ENCODE data around the gene ANTXR1. TPM values are rescaled to one million over a fixed set of nuclear protein-coding genes. Genes with fewer than 3 reads are reported as not detected.

The ANTXR1 gene
- total RNA-seq, result 43.1 and 46.6 TPM in 2 replicates

DNA sequence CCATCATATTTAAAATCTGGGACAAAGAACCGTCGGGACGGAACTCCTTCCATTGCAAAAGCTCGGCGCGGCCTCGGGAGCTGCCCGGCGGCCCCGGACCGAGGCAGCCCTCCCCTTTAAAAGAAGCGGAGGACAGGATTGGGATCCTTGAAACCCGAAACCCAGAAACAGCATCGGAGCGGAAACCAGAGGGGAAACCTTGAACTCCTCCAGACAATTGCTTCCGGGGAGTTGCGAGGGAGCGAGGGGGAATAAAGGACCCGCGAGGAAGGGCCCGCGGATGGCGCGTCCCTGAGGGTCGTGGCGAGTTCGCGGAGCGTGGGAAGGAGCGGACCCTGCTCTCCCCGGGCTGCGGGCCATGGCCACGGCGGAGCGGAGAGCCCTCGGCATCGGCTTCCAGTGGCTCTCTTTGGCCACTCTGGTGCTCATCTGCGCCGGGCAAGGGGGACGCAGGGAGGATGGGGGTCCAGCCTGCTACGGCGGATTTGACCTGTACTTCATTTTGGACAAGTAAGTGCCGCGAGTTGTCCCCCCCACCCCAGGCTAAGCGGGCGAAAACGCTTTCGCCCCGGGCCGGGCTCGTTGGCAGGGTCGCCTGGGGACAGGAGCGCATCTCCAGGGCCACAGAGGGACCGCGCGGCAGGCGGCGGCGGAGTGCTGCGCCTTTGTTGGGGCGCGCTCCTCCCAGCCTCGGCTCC is at the start of gene ANTXR1:
Gene ANTXR1, plus strand, starts transcription at position 38 of the 698 bp plus-strand sequence. Its CDS starts 321 bp downstream, at position 359.
- DNase-seq (ENCODE audit: extremely low read depth, low read depth, low spot score), result no peak

DNA sequence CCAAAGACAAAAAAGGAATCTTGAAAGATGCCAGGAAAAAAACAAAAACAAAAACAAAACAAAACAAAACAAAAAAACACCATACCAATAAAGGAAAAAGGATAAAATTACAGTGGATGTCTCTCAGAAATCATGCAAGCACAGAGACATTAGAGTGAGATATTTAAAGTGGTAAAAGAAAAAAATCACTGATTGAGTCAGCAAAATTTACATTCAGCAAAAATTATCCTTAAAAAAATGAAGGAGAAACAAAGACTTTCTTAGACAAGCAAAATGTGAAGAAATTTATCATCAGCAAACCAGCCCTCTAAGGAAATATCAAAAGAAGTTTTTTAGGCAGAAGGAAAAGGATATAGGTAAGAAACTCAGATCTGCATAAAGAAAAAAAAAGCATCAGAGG is 48.7 kb upstream of the ANTXR1 start:
- no peak for DNase-seq (ENCODE audit: extremely low read depth, low read depth, low spot score)

DNA sequence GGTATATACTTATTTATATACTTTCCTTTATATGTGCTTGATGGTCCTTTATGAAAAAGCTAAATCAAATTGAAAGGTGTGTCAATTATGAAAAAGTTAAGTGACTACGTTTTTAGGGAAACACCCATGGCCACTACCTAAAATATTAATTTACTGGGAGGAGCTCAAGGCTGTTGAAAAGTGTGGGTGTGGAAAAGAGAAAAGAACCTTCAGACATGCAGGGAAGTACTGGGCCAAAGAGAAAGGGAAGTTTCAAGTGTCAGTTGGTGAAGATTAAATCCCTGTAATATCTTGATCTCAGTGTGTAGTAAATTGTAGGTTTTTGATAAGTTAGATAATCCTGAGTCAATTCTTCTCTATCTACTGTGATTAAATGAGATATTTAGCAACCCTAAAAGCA is 44.8 kb upstream of the ANTXR1 start:
- DNase-seq (ENCODE audit: extremely low read depth, low read depth, low spot score), result no peak

DNA sequence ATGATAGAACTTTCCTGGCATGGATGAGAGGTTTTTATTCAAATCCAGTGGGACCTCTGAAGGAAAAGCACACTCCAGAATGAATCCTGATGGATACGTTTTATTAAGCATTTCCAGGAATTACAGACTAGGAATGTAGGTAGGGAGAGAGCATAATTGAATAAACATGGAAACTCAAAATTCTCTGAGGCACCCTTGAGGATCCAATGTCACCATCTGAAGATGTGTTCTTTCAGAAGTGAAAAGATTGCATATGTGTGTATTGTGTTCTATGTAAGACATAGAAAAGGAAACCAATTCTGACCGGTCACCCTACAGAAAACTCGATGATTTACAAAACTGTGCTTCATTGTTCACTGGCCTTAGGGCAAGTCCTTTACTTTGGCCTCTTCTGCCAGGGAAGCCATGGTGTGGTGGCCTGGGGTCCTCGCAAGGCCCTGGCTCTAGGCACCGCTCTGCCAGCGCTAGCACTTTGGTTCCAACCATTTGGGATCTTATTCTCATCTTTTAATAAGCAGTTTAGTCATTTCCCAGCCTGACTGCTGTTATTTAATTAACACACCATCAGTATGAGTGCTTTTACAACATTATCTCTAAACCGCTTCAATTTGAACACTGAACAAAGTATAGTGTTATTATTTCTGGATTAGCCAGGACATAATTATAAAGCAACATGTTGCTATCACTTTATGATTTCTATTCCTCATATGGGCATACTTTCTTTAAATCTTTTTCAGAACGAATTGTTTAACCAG is 43.1 kb upstream of the ANTXR1 start:
- DNase-seq (ENCODE audit: extremely low read depth, low read depth, low spot score), result no peak

DNA sequence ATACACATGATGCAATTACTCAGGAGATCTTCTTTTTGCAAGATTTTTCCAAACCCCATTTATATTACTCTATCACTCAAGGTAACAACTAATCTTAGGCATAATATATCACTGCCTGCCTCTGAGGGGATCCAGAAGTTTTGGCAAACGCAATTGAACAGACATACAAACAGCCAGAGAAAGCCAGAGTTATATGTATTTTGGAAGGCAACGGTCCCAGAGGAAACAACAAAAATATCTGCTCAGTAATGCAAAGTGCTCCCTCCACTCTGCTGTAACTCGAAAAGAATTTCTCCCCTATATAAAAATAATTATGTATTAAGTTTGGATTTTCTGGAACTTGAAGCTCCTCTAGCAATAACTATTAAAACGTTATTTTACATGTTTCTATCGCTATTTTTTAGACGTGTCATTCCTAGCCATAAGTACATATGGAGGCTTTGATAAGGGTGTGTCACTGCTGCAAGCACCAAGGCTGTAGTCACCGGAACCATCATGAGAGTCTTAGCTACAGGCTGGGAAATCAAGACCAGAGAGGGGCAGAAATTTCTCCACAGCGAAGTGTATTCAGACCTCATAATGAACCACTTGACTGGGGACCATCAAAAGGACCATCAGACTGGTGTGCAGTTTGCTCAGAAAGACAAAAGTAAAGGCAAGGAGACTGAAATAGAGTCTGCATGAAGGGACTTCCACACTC is 42.3 kb upstream of the ANTXR1 start:
- DNase-seq (ENCODE audit: extremely low read depth, low read depth, low spot score), result no peak

DNA sequence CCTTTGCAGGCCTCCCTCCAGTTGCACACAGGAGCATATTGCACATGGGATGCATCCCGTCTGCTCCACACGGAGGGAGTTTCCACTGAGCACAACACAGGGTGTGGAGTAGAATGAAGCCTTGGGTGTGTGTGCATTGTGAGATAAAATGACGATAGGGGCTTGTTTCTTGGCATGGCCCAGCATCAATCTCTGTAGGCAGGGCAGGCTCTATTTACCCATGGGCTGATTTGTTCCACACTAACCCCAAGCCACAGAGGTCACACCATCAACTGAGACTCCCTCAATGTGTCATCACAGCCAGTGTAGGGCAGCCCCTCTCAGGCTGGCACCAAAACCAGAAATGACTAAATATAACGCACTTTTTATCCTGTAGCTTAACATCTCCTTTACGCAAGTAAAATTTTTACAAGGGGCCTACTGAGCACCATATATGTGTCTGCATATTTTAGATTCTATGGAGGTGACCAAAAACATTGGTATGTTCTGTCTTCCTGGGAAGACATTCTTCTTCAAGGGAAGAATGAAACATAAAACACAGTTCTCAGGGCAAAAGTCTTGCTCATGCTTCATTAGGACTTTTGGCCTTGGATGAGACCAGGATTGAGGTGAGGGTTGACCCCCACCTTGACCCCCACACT is 41.3 kb upstream of the ANTXR1 start:
- peak; percentile 9 for DNase-seq (ENCODE audit: extremely low read depth, low read depth, low spot score)

DNA sequence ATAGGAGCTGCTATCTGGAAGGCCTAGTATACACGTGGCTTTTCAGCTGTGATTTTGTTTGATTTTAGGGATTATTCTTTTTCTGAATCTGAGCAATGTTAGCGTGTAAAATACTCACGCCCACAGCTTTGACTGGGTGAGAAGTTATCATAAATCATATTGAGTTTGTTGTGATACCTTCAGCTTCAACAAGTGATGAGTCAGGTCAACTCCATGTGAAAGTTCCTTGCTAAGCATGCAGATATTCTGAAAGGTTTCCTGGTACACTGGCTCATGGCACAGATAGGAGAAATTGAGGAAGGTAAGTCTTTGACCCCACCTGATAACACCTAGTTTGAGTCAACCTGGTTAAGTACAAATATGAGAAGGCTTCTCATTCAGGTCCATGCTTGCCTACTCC is 38.7 kb upstream of the ANTXR1 start, which contains the start of gene GKN1:
Gene GKN1, plus strand, starts transcription at position 386 of the 400 bp plus-strand sequence. CDS start 42 bp downstream, outside the sequence.
- no peak for DNase-seq (ENCODE audit: extremely low read depth, low read depth, low spot score)

DNA sequence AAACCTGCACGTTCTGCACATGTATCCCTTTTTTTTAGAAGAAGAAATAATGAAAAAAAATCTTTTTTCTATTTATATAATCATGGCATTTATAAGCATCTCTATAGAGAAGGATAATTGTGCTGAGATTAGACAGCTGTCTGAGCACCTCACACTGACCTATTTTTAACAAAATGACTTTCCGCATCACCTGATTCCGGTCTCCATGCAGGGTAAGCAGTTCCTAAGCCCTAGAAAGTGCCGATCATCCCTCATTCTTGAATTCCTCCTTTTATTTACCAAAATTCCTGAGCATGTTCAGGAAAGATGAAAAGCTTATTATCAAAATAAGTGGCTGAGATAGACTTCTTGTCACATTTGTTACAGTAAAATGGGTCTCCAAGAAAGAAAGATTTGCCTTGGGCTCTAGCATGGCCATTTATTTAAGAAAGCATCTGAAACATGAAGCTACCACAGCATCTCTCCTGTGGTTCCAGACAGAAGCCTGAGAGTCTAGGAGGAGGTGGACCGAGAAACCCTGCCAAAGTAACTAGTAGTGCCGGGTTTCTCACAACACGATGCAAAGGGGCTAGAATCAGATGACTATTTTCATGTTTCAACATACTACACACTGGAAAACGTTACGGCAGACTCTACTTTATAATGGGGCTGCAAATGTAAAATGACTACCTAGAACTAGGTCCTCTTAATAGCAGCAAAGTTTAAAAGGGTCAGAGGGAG is 37.9 kb upstream of the ANTXR1 start:
- no peak for DNase-seq (ENCODE audit: extremely low read depth, low read depth, low spot score)

DNA sequence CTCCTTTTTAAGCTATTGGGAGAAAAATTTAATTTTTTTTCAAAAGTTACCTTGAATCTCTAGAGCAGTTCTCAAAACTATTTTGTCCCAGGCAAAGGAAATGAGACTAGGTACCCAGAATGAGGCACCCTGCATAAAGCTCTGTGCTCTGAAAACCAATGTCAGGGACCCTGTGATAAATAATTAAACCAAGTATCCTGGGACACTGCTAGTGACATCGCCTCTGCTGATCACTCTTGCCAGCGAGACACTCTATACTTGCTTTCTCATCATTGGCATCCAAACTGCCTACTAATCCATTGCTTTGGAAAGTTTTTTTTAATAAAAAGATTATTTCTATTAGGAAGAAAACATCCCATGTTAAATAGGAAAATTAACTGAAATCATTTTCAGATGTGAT is 37.1 kb upstream of the ANTXR1 start:
- no peak for DNase-seq (ENCODE audit: extremely low read depth, low read depth, low spot score)

DNA sequence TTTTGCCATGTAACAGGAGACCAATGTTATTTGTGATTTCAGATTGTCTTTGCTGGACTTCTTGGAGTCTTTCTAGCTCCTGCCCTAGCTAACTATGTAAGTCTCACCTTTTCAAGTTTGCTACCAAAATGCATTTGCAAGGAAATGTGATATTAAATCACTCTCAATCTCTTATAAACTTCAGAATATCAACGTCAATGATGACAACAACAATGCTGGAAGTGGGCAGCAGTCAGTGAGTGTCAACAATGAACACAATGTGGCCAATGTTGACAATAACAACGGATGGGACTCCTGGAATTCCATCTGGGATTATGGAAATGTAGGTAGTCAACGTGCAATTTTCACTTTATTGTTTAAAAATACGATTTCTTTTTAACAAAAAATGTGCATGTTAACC is 35.5 kb upstream of the ANTXR1 start:
- DNase-seq (ENCODE audit: extremely low read depth, low read depth, low spot score), result no peak

DNA sequence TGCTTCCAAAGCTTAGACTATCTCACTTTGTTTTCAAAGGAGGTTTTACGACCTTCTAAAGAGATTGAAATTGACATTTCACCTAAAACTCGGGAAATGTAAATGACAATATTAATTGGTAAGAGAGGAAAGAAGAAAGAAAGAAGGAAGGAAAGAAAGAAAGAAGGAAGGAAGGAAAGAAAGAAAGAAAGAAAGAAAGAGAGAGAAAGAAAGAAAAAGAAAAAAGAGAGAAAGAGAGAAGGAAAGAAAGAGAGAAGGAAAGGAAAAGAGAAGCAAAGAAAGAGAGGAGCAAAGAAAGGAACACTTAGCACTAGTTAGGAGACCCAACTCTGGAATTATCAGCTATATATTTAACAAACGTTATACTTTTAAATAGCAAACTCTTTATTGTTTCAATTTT is 34.9 kb upstream of the ANTXR1 start:
- DNase-seq (ENCODE audit: extremely low read depth, low read depth, low spot score), result no peak

DNA sequence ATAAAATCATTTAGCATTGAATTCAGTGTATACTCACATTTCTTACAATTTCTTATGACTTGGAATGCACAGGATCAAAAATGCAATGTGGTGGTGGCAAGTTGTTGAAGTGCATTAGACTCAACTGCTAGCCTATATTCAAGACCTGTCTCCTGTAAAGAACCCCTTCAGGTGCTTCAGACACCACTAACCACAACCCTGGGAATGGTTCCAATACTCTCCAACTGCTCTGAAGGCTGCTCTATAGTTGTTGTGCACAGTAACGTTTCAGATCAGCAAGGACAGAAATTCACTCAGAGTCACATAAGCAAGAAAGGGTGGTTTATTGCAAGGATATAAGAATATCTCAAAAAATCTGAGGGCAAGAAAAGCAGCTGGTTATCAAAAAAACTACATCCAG is 32.0 kb upstream of the ANTXR1 start:
- no peak for DNase-seq (ENCODE audit: extremely low read depth, low read depth, low spot score)

DNA sequence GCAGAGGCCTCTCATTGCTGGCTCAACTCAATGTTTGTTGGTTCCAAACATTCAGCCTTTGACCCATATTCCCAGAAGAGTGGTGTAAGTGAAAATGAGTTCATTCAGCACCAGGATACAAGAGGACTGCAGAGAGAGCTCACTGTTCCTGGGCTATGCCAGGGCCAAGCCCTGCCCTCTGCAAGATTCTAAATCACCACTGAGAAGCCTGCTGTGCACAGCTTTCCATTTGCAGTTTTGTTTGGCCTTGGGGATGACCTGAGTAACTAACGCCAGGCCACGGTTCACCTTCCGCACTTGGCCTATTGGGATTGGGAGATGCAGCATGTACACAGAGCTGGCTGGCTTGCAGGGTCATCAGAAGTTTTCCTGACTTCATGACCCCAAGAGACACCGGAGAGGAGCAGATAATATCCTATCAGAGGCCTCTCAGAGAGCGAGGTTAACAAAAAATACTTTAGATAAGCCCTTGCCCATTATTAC is 25.9 kb upstream of the ANTXR1 start:
- DNase-seq (ENCODE audit: extremely low read depth, low read depth, low spot score), result no peak

DNA sequence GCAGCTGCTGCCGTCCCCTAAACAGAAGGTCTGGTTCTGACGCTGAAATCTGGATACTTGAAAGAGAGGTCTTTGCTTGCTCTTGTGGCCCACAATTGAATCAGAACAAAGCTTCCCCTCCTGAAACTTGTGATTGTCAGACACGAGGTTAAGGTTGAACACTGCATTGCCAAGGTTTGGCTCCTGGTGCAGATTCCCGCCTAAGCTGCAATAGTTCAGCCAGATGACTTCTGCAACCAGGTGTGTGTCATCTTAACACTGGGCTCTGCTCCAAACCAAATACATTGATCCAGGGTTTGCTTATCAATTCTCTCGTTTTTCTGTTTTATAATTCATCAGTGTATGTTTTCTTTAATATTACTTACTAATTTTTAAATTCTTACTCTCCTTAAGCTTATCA is 23.9 kb upstream of the ANTXR1 start:
- DNase-seq (ENCODE audit: extremely low read depth, low read depth, low spot score), result no peak

DNA sequence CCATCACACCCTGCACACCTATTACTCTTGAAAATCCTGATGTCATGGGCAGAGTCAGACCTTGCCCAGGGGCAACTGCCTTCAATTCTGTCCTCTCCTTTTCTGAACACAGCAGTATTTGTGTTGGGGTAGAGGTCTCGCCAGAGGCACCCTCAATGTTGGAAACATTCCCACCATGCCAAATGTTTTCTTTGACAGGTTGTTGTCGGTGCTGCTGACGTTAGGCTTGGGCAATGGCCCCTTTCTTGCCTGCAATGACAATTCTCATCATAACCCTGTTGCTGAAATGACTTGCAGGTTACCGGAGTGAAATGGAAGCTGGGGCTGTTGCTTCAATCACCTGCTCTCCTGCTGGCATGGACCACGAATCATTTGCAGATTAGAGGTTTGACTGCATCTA is 20.6 kb upstream of the ANTXR1 start:
- DNase-seq (ENCODE audit: extremely low read depth, low read depth, low spot score), result no peak

DNA sequence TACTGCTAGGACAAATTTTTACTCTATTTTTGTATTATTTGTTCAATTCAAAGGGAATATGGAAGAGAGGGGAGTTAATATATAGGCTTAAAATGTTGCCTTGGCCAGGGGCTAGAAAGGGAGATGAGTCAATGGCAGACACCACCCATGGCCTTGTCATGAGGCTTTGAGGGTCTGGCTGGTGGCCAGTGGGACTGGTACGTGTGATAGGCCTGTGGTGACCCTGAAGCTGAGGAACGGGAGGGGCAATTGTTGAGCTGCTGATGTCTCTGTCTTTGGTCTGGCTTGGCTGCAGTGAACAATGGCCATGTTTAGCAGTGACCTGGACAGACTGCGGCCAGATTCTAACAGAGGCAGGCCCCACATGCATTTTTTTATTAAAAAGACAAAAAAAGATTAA is 20.0 kb upstream of the ANTXR1 start:
- DNase-seq (ENCODE audit: extremely low read depth, low read depth, low spot score), result no peak

DNA sequence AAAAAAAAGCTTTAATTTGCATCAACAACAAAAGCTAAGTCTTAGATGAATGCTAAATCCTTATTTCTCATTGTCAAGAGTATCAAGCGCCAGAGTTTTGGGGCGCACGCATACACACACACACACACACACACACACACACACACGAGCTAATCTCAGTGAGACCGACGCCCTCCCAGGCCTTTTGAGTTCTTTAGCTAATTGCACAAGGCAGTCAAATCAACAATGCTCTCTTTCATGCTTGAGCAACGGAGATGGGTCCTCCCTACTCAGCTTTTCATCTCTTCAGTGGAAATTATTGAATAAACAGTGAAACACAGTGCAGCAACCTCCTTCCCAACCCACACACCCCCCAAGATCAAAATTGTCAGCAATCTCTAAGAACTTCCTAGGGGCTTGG is 19.3 kb upstream of the ANTXR1 start:
- DNase-seq (ENCODE audit: extremely low read depth, low read depth, low spot score), result no peak

DNA sequence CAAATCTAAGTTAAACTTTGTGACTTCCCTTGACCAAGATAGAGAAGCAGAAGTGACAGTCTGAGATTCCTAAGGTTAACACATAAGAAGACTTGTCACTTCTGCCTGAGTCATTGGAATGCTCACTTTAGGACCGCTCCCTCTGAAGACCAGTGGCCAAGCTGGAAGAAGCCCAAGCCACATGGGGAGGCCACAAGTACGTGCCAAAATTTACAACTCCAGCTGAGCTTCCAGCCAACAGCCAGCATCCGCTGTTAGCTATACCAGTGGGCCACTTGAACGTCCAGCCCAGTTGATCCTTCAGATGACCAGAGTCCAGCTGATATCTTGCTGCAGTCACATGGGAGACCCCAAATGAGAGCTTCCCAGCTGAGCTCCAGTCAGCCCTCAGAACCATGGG is 18.1 kb upstream of the ANTXR1 start:
- no peak for DNase-seq (ENCODE audit: extremely low read depth, low read depth, low spot score)

DNA sequence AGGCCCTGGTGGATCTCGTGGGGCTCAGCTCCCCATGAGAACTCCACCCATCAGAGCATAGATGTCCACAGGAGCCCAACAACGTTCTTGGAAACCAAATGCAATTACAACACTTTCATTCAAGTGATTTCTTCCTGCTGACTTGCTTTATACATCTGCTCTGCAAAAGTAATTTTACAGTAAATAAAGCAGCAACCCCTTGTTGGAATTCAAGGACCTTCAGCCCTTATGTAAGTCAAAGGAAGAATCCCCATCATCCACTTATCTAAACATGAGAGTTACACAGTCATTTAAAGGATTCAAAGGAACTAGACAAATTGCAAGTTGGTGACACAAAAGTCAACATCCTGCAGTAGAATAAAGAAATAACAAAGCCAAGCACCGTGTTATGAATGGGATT is 17.1 kb upstream of the ANTXR1 start:
- DNase-seq (ENCODE audit: extremely low read depth, low read depth, low spot score), result no peak

DNA sequence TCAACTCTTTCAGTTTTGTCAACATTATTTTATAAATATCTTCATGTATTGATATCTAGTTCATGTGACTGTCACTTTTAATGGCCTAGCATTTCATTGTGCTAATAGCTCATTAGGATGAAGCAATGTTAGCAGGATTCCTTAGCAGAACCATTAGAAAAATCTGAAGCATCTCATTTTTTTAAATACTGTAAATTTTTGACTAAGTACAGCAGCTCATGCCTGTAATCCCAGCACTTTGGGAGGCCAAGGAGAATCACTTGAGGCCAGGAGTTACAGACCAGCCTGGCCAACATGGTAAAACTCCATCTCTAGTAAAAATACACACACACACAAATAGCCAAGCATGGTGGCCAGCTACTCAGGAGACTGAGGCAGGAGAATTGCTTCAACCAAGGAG is 15.6 kb upstream of the ANTXR1 start:
- no peak for DNase-seq (ENCODE audit: extremely low read depth, low read depth, low spot score)
